ENCODE results near the gene PSPC1.

PSPC1 gene

GRCh38 chr13:19672990-19673389 is 109.8 kb downstream of the PSPC1 start:
- no peak for DNase-seq

- DNase-seq: no peak
These were observed 112.6 kb downstream of the PSPC1 start for GRCh38 chr13:19670147-19670546.

- DNase-seq: no peak
These were observed 114.0 kb downstream of the PSPC1 start for GRCh38 chr13:19668778-19669177.

- DNase-seq: no peak
These were observed 117.3 kb downstream of the PSPC1 start for GRCh38 chr13:19665427-19665859.

- no peak for DNase-seq
These were observed 118.1 kb downstream of the PSPC1 start for GRCh38 chr13:19664481-19665230.

- no peak for DNase-seq
These were observed 119.2 kb downstream of the PSPC1 start for GRCh38 chr13:19663416-19663979.

GRCh38 chr13:19661561-19661960 is 121.2 kb downstream of the PSPC1 start:
- no peak for DNase-seq

- DNase-seq: no peak
These were observed 121.6 kb downstream of the PSPC1 start for GRCh38 chr13:19661126-19661525.

GRCh38 chr13:19658831-19659230 is 123.9 kb downstream of the PSPC1 start:
- no peak for DNase-seq

- DNase-seq: no peak
These were observed 124.7 kb downstream of the PSPC1 start for GRCh38 chr13:19657872-19658591.
